Measurements from ENCODE around the gene SERPING1.
A peak's percentile ranks its signal among the peaks of the same experiment; 100 is the strongest.

SERPING1 gene

GRCh38 chr11:57597461-57597915, at the start of gene SERPING1:
TSS of gene SERPING1 (plus strand) at chr11:57597685. CDS start at chr11:57598271, 586 bp downstream.
- no peak for DNase-seq

GRCh38 chr11:57547854-57548377, 49.6 kb upstream of the SERPING1 start:
- no peak for DNase-seq

- DNase-seq: no peak
Measured at GRCh38 chr11:57549983-57550382, 47.5 kb upstream of the SERPING1 start.

GRCh38 chr11:57551941-57552340, 45.5 kb upstream of the SERPING1 start:
- DNase-seq: no peak

GRCh38 chr11:57552479-57552878, 45.0 kb upstream of the SERPING1 start:
- no peak for DNase-seq

- no peak for DNase-seq
Measured at GRCh38 chr11:57555393-57555792, 42.1 kb upstream of the SERPING1 start.

- DNase-seq: no peak
Measured at GRCh38 chr11:57556041-57556440, 41.4 kb upstream of the SERPING1 start.

- no peak for DNase-seq
Measured at GRCh38 chr11:57560146-57560545, 37.3 kb upstream of the SERPING1 start.

GRCh38 chr11:57562596-57562995, 34.9 kb upstream of the SERPING1 start:
- DNase-seq: no peak

- peak; percentile 3 for DNase-seq
Measured at GRCh38 chr11:57566005-57566904, 31.2 kb upstream of the SERPING1 start.

- DNase-seq: no peak
Measured at GRCh38 chr11:57566905-57567514, 30.5 kb upstream of the SERPING1 start.

- DNase-seq: peak; percentile 31
Measured at GRCh38 chr11:57567515-57568329, 29.8 kb upstream of the SERPING1 start, which contains the start of gene UBE2L6. TSS of gene UBE2L6 (minus strand) at chr11:57567672. CDS start at chr11:57567611, 61 bp downstream.

- DNase-seq: peak; percentile 69
Measured at GRCh38 chr11:57568330-57568766, 29.1 kb upstream of the SERPING1 start.

GRCh38 chr11:57571606-57572005, 25.9 kb upstream of the SERPING1 start:
- no peak for DNase-seq

- DNase-seq: no peak
Measured at GRCh38 chr11:57574061-57574460, 23.4 kb upstream of the SERPING1 start.

- no peak for DNase-seq
Measured at GRCh38 chr11:57584341-57584740, 13.1 kb upstream of the SERPING1 start.

GRCh38 chr11:57585301-57585700, 12.2 kb upstream of the SERPING1 start:
- DNase-seq: no peak

GRCh38 chr11:57586711-57587245, 10.7 kb upstream of the SERPING1 start:
- no peak for DNase-seq

- DNase-seq: no peak
Measured at GRCh38 chr11:57588046-57588710, 9.3 kb upstream of the SERPING1 start.

- DNase-seq: no peak
Measured at GRCh38 chr11:57596266-57596885, 1.1 kb upstream of the SERPING1 start.

Data from NCI-H1105 (cell line).